Measurements from ENCODE around the gene LELP1. TPM values are rescaled to one million over a fixed set of nuclear protein-coding genes. Genes with fewer than 3 reads are reported as not detected.

LELP1 gene
- total and polyA plus RNA-seq, 2 experiments from 2014 or later: not detected

DNA sequence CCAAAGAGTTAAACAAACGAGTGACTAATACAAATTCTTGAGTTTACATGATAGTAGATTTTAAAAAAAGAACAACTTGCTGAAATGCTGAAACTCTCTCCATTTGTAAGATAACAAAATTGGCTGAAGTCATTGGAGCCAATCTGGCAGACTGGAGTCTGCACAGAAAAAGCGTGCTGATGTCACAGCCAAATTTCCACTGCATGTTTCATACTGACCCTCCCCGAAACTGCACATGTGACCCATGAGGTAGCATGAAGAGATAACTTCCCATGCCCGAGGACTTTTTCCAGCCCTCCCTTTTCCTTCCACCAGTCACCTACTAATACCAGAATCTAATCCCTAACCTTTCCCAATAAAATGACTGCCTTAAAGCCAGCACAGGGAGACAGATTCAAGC lies 1.2 kb upstream of the LELP1 start:
- Histone ChIP-seq H3K9me2 (ENCODE audit: insufficient read depth) (peaks cover 7% of the 10 kb centered on the region), H2AFZ (0 out of 2 replicates have a peak overlapping the region, but pooled peaks have one; percentile 5), H3K27ac (ENCODE audit: low read depth) (no peak overlapping the region), H3K79me2 (replicated peaks; ENCODE audit: insufficient read depth) (no peaks in the 10 kb centered on the region), H4K20me1 (replicated peaks; ENCODE audit: insufficient read depth) (no peaks in the 10 kb centered on the region), H3K27me3 (ENCODE audit: insufficient read depth) (no peaks in the 10 kb centered on the region), H3F3A (replicated peaks; ENCODE audit: low read depth) (no peaks in the 10 kb centered on the region), H3K36me3 (ENCODE audit: insufficient read depth) (no peaks in the 10 kb centered on the region), H3K4me3 (no peak overlapping the region), H3K4me2 (no peak overlapping the region), H3K4me1 (ENCODE audit: insufficient read depth) (no peaks in the 10 kb centered on the region)
- no peak for TF ChIP-seq CREB1 (CRISPR knock-in tag; IDR thresholded peaks at IDR 0.05; ENCODE audit: low read depth)
- TF ChIP-seq POLR2AphosphoS5 (IDR thresholded peaks at IDR 0.05; ENCODE audit: low read depth): no peak
- no peak for TF ChIP-seq EZH2 (IDR thresholded peaks at IDR 0.05; ENCODE audit: low read depth, unreplicated experiment)
- TF ChIP-seq NANOG (IDR thresholded peaks at IDR 0.05; ENCODE audit: borderline replicate concordance): no peak
- TF ChIP-seq JUNB (IDR thresholded peaks at IDR 0.05; ENCODE audit: unreplicated experiment): no peak
- no peak for TF ChIP-seq ETS1 (IDR thresholded peaks at IDR 0.05)
- TF ChIP-seq ZNF331 (CRISPR knock-in tag; IDR thresholded peaks at IDR 0.05; ENCODE audit: low read depth): no peak
- TF ChIP-seq EZH2phosphoT487 (IDR thresholded peaks at IDR 0.05; ENCODE audit: unreplicated experiment): no peak
- no peak for TF ChIP-seq ZNF114 (CRISPR knock-in tag; IDR thresholded peaks at IDR 0.05)
- no peak for ATAC-seq
- Mint-ChIP-seq H3K36me3 (ENCODE audit: low read depth) (no peaks in the 10 kb centered on the region; the same call in 2 of the 3 replicates), H3K27ac (no peak overlapping the region; the same call in 1 of the 2 replicates), H3K4me3 (no peak overlapping the region), H3K9me3 (peaks cover under 1% of the 10 kb centered on the region; the same call in 1 of the 3 replicates), H3K27me3 (ENCODE audit: insufficient read depth, low read depth, poor library complexity) (peaks cover 2% of the 10 kb centered on the region), H3K4me1 (peaks cover 5% of the 10 kb centered on the region; the same call in 2 of the 3 replicates)
- DNase-seq (ENCODE audit: low spot score): no peak

GRCh38 chr1:153206631-153207030 lies 3.4 kb downstream of the LELP1 start:
- Mint-ChIP-seq H3K36me3 (ENCODE audit: low read depth) (no peaks in the 10 kb centered on the region), H3K4me1 (peaks cover 8% of the 10 kb centered on the region; the same call in 2 of the 3 replicates), H3K9me3 (no peaks in the 10 kb centered on the region), H3K27me3 (ENCODE audit: insufficient read depth, low read depth, poor library complexity) (peaks cover 2% of the 10 kb centered on the region), H3K4me3 (no peak overlapping the region), H3K27ac (no peak overlapping the region)
- no peak for DNase-seq (ENCODE audit: low spot score)
- Histone ChIP-seq H3F3A (replicated peaks; ENCODE audit: low read depth) (no peaks in the 10 kb centered on the region), H2AFZ (no peak overlapping the region; the same call in 1 of the 2 replicates), H3K4me3 (no peak overlapping the region), H3K4me2 (no peak overlapping the region), H3K79me2 (replicated peaks; ENCODE audit: insufficient read depth) (no peaks in the 10 kb centered on the region), H3K27ac (ENCODE audit: low read depth) (no peak overlapping the region), H3K4me1 (ENCODE audit: insufficient read depth) (no peaks in the 10 kb centered on the region), H3K36me3 (ENCODE audit: insufficient read depth) (no peaks in the 10 kb centered on the region), H4K20me1 (replicated peaks; ENCODE audit: insufficient read depth) (no peaks in the 10 kb centered on the region), H3K27me3 (ENCODE audit: insufficient read depth) (no peaks in the 10 kb centered on the region), H3K9me2 (ENCODE audit: insufficient read depth) (peaks cover 4% of the 10 kb centered on the region; the same call in 1 of the 2 replicates)
- ATAC-seq: no peak
- TF ChIP-seq STAT1 (IDR thresholded peaks at IDR 0.05; ENCODE audit: unreplicated experiment) (no peak), POLR2AphosphoS5 (IDR thresholded peaks at IDR 0.05; ENCODE audit: low read depth) (no peak), CREB1 (CRISPR knock-in tag; IDR thresholded peaks at IDR 0.05; ENCODE audit: low read depth) (no peak), JUNB (IDR thresholded peaks at IDR 0.05; ENCODE audit: unreplicated experiment) (no peak), CTCF (conservative IDR thresholded peaks at IDR 0.05; ENCODE audit: low read depth in 2 of 2) (no peak), ZNF114 (CRISPR knock-in tag; IDR thresholded peaks at IDR 0.05) (no peak), EZH2 (IDR thresholded peaks at IDR 0.05; ENCODE audit: low read depth, unreplicated experiment) (no peak), NANOG (IDR thresholded peaks at IDR 0.05; ENCODE audit: borderline replicate concordance) (no peak), EZH2phosphoT487 (IDR thresholded peaks at IDR 0.05; ENCODE audit: unreplicated experiment) (no peak)
- TF ChIP-seq, protein P1, sequence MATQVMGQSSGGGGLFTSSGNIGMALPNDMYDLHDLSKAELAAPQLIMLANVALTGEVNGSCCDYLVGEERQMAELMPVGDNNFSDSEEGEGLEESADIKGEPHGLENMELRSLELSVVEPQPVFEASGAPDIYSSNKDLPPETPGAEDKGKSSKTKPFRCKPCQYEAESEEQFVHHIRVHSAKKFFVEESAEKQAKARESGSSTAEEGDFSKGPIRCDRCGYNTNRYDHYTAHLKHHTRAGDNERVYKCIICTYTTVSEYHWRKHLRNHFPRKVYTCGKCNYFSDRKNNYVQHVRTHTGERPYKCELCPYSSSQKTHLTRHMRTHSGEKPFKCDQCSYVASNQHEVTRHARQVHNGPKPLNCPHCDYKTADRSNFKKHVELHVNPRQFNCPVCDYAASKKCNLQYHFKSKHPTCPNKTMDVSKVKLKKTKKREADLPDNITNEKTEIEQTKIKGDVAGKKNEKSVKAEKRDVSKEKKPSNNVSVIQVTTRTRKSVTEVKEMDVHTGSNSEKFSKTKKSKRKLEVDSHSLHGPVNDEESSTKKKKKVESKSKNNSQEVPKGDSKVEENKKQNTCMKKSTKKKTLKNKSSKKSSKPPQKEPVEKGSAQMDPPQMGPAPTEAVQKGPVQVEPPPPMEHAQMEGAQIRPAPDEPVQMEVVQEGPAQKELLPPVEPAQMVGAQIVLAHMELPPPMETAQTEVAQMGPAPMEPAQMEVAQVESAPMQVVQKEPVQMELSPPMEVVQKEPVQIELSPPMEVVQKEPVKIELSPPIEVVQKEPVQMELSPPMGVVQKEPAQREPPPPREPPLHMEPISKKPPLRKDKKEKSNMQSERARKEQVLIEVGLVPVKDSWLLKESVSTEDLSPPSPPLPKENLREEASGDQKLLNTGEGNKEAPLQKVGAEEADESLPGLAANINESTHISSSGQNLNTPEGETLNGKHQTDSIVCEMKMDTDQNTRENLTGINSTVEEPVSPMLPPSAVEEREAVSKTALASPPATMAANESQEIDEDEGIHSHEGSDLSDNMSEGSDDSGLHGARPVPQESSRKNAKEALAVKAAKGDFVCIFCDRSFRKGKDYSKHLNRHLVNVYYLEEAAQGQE (IDR thresholded peaks at IDR 0.05; ENCODE audit: unreplicated experiment): no peak
